Progenitor cell of endocrine pancreas (in vitro differentiated cells): ENCODE data around the gene FAM136A. TPM values are rescaled to one million over a fixed set of nuclear protein-coding genes. Genes with fewer than 3 reads are reported as not detected.
A peak's percentile ranks its signal among the peaks of the same experiment; 100 is the strongest.

Experiments
- DNase-seq: peaks from one replicate; pipeline ENCODE4 v3.0.0; 2021; ENCODE audit warnings: low spot score; ENCODE audit not compliant: unreplicated experiment
- H3K27ac Mint-ChIP-seq: 2 replicates; pipeline ENCODE4 v1.8.0; 2021; ENCODE audit warnings: mild to moderate bottlenecking, moderate library complexity, mixed read lengths
- H3K27me3 Mint-ChIP-seq: 2 replicates; pipeline ENCODE4 v1.8.0; 2021; ENCODE audit warnings: mixed read lengths
- H3K36me3 Mint-ChIP-seq: 2 replicates; pipeline ENCODE4 v1.8.0; 2022; ENCODE audit warnings: mixed read lengths; ENCODE audit not compliant: insufficient read depth
- H3K4me1 Mint-ChIP-seq: 2 replicates; pipeline ENCODE4 v1.8.0; 2021; ENCODE audit warnings: low read depth, mixed read lengths
- H3K4me3 Mint-ChIP-seq: 2 replicates; pipeline ENCODE4 v1.8.0; 2021; ENCODE audit warnings: low read depth, mild to moderate bottlenecking, moderate library complexity, mixed read lengths
- H3K9me3 Mint-ChIP-seq: 2 replicates; pipeline ENCODE4 v1.8.0; 2021; ENCODE audit warnings: low read depth, mixed read lengths
- total RNA-seq: library from RNA; stranded (reverse); gene quantifications from 2 replicates; pipeline ENCODE4 v1.2.1, GENCODE V29; 2021
- TF ChIP-seq, protein P1 (sequence below): fragments of 200-600 bp; sonication (generic); IDR thresholded peaks from one replicate; pipeline ENCODE4 v1.5.0; 2021; ENCODE audit warnings: antibody characterized with exemption, mild to moderate bottlenecking; ENCODE audit not compliant: unreplicated experiment

Gene FAM136A
- total RNA-seq, 1 donor from 2014 or later: 75.8 TPM

DNA sequence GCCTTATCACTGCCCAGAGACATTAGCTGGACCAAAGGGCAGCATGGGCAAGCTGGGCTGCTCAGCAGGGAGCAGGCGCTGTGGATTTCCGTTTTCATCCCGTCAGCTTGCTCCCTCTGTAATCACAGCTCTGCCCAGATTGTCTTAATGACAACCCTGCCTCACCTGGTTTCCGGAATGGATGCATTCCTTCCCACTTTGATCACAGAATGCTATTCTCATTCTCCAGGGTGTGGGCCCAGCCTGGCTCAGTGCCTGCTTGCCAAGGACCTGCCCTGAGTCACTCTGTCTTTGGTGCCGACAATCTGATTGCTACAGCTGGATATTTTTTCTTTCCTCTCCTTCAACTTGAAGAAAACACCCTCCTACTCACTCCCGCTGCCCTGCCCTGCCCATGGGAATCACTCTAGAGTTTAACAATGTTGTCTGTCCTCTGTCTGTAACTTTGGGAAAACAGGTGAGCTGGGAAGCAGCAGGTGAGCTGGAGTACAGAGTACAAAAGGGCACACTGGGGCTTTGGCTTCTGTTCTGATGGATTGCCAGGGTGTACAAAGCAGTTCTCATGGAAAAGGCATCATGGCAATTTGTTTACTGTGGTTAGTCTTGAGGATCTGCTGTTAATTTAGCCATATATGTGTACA lies 27.2 kb upstream of the FAM136A start:
- Mint-ChIP-seq H3K4me3 (no peak overlapping the region), H3K27me3 (no peaks in the 10 kb centered on the region), H3K36me3 (no peaks in the 10 kb centered on the region), H3K9me3 (no peaks in the 10 kb centered on the region), H3K27ac (peak overlapping the region; percentile 21), H3K4me1 (peaks cover 7% of the 10 kb centered on the region)
- TF ChIP-seq, protein P1, sequence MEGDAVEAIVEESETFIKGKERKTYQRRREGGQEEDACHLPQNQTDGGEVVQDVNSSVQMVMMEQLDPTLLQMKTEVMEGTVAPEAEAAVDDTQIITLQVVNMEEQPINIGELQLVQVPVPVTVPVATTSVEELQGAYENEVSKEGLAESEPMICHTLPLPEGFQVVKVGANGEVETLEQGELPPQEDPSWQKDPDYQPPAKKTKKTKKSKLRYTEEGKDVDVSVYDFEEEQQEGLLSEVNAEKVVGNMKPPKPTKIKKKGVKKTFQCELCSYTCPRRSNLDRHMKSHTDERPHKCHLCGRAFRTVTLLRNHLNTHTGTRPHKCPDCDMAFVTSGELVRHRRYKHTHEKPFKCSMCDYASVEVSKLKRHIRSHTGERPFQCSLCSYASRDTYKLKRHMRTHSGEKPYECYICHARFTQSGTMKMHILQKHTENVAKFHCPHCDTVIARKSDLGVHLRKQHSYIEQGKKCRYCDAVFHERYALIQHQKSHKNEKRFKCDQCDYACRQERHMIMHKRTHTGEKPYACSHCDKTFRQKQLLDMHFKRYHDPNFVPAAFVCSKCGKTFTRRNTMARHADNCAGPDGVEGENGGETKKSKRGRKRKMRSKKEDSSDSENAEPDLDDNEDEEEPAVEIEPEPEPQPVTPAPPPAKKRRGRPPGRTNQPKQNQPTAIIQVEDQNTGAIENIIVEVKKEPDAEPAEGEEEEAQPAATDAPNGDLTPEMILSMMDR: no peak
- DNase-seq: no peak

DNA sequence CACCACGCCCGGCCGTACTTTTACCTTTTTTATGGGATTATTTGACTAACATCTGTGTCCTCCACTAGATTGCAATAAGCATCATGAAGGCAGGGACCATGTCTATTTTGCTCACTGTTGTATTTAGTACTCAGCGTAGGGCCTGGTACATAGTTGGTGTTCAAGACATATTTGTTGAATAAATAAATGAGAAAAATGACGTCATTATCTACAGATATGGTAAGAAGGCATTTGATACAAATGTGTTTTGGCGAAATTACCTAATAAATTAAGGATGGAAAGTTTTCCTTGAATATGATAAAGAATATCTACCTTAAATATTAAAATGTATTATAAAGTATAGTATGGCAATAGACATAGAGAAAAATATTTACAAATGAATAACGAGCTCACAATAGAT lies 24.0 kb upstream of the FAM136A start:
- H3K27ac Mint-ChIP-seq: no peak overlapping the region
- TF ChIP-seq, protein P1: no peak
- DNase-seq: no peak
- H3K27me3 Mint-ChIP-seq: peaks cover 7% of the 10 kb centered on the region
- no peaks in the 10 kb centered on the region for H3K9me3 Mint-ChIP-seq
- no peaks in the 10 kb centered on the region for H3K36me3 Mint-ChIP-seq
- H3K4me1 Mint-ChIP-seq: peaks cover 7% of the 10 kb centered on the region
- no peak overlapping the region for H3K4me3 Mint-ChIP-seq

DNA sequence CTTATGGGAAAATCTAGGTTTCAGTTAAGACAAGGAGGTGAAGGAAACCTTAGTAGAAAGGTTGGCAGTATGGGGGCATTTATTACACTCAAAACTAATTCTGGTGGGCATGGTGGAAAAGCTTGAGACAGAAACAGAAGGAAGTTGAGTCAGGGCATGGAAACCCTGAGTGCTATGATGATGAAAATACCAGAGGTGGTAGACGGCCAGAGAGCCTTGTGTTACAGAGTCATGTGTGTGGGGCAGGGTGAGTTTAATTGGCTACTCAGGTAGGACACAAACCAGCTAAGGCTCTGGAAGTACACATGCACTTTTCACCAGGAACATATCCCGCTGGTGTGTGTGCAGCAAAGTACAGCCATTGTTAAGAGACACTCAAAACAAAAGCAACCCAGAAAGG lies 20.7 kb upstream of the FAM136A start:
- H3K9me3 Mint-ChIP-seq: no peaks in the 10 kb centered on the region
- no peaks in the 10 kb centered on the region for H3K4me1 Mint-ChIP-seq
- DNase-seq: no peak
- H3K36me3 Mint-ChIP-seq: no peaks in the 10 kb centered on the region
- H3K4me3 Mint-ChIP-seq: no peak overlapping the region
- TF ChIP-seq, protein P1: no peak
- H3K27me3 Mint-ChIP-seq: peaks cover 19% of the 10 kb centered on the region
- no peak overlapping the region for H3K27ac Mint-ChIP-seq

DNA sequence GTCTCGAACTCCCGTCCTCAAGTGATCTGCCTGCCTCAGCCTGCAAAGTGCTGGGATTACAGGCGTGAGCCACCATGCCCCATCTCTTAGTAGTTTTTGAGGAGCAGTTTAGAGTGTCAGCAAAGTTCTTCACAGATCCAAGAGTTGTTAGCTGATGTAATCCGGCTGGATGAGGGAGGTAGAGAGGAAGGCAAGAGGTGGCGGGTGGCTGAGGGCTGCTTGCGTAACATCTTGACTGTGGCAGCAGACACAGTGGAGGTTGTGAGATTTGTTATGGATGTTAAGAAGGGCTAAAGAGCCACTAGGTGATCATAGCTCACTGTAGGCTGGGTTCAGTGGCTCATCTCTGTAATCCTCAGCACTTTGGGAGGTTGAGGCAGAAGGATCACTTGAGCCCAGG lies 19.5 kb upstream of the FAM136A start:
- Mint-ChIP-seq H3K4me1 (no peaks in the 10 kb centered on the region), H3K4me3 (no peak overlapping the region), H3K9me3 (no peaks in the 10 kb centered on the region)

DNA sequence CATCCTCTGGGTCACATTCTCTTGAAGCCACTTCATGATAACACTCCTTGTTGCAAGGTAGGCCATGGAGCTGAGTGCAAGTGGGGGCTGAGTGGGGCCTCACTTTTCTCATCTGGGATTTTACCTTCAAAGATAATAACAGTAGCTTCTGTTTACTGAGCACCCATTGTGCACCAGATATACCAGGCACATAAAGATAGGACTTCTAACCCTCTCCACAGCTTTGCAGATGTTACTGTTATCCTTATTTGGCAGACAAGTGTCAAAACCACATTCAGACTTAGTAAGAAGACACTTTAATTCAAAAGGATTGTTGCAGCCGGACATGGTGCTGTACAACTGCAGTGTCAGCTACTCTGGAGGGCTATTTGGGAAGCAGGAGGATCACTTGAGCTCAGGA lies 12.8 kb upstream of the FAM136A start:
- Mint-ChIP-seq H3K4me3 (no peak overlapping the region), H3K4me1 (peaks cover 4% of the 10 kb centered on the region), H3K9me3 (no peaks in the 10 kb centered on the region), H3K36me3 (no peaks in the 10 kb centered on the region), H3K27ac (no peak overlapping the region), H3K27me3 (peaks cover 9% of the 10 kb centered on the region)
- TF ChIP-seq, protein P1: no peak
- DNase-seq: no peak

More for the DNA sequence above, 19.5 kb upstream of the FAM136A start:
- TF ChIP-seq, protein P1: no peak
- H3K36me3 Mint-ChIP-seq: no peaks in the 10 kb centered on the region
- DNase-seq: no peak
- no peak overlapping the region for H3K27ac Mint-ChIP-seq
- H3K27me3 Mint-ChIP-seq: peaks cover 19% of the 10 kb centered on the region
